Fibroblast of lung (primary cell): ENCODE measurements around the gene MTR.

Experiments used
- CTCF ChIP-seq, 2 donors: IDR thresholded peaks in 1 of 2; conservative IDR thresholded peaks in 1 of 2; 1 replicate in 1 of 2; 2 replicates in 1 of 2; pipeline ENCODE4 v1.5.1; 2011 to 2012; ENCODE audit warnings: low read length in 2 of 2, control low read depth in 1 of 2, inconsistent platforms in 1 of 2, low read depth in 1 of 2, mild to moderate bottlenecking in 1 of 2
- EZH2 ChIP-seq: IDR thresholded peaks from 2 replicates; pipeline ENCODE4 v1.5.1; 2012; ENCODE audit warnings: low read length, control low read depth, mild to moderate bottlenecking; ENCODE audit errors: missing control alignments

- no peak for TF ChIP-seq EZH2
- TF ChIP-seq CTCF (conservative IDR thresholded peaks at IDR 0.05 in 1 of 2, IDR thresholded peaks at IDR 0.05 in 1 of 2; ENCODE audit: low read depth in 1 of 2, low read length in 2 of 2), result no peak
Measured at GRCh38 chr1:236800002-236800620, 5.0 kb downstream of the MTR start.
